Natural killer cell (primary cell): ENCODE results near the gene PCDH9. TPM values are rescaled to one million over a fixed set of nuclear protein-coding genes. Genes with fewer than 3 reads are reported as not detected.

Experiments used
- ATAC-seq, 3 donors: fragments of 150-1000 bp in 2 of 3; fragments of 200-7000 bp in 1 of 3; cut with Tn5 transposase; 1 replicate in 1 of 3; 2 replicates in 2 of 3; pipeline ENCODE4 v1.10.0; 2021; ENCODE audit warnings: mild to moderate bottlenecking in 2 of 3, moderate library complexity in 2 of 3
- DNase-seq, 2 donors: peaks; one replicate each; pipeline versions ENCODE4 v3.0.0 to v3.0.0-alpha.2; 2013 to 2021; ENCODE audit warnings: mixed read lengths in 1 of 2
- H3K27ac ChIP-seq: one replicate; pipeline ENCODE4 v1.5.1; 2013; ENCODE audit warnings: mild to moderate bottlenecking, low read length
- H3K27me3 ChIP-seq: one replicate; pipeline ENCODE4 v1.6.1; 2013; ENCODE audit warnings: low read length; ENCODE audit not compliant: control insufficient read depth, insufficient read depth
- H3K36me3 ChIP-seq: one replicate; pipeline ENCODE4 v1.6.1; 2013; ENCODE audit warnings: low read length; ENCODE audit not compliant: control insufficient read depth, insufficient read depth
- H3K4me1 ChIP-seq: one replicate; pipeline ENCODE4 v1.6.1; 2013; ENCODE audit warnings: low read length; ENCODE audit not compliant: control insufficient read depth, insufficient read depth
- H3K4me3 ChIP-seq: one replicate; pipeline ENCODE4 v1.5.1; 2013; ENCODE audit warnings: low read length
- H3K9me3 ChIP-seq: one replicate; pipeline ENCODE4 v1.6.1; 2013; ENCODE audit warnings: low read length; ENCODE audit not compliant: control insufficient read depth, insufficient read depth
- H3K27ac Mint-ChIP-seq, 2 donors: one replicate each; pipeline ENCODE4 v1.8.0; 2022; ENCODE audit warnings: mild to moderate bottlenecking in 2 of 2, mixed read lengths in 2 of 2, moderate library complexity in 1 of 2
- H3K27me3 Mint-ChIP-seq, 2 donors: one replicate each; pipeline ENCODE4 v1.8.0; 2022; ENCODE audit warnings: low read depth in 2 of 2, mixed read lengths in 2 of 2
- H3K36me3 Mint-ChIP-seq: one replicate; pipeline ENCODE4 v1.8.0; 2022; ENCODE audit warnings: mixed read lengths
- H3K4me1 Mint-ChIP-seq, 2 donors: one replicate each; pipeline ENCODE4 v1.8.0; 2022; ENCODE audit warnings: mixed read lengths in 2 of 2
- H3K4me3 Mint-ChIP-seq: one replicate; pipeline ENCODE4 v1.8.0; 2022; ENCODE audit warnings: mild to moderate bottlenecking, moderate library complexity, mixed read lengths
- H3K9me3 Mint-ChIP-seq, 2 donors: one replicate each; pipeline ENCODE4 v1.8.0; 2022; ENCODE audit warnings: mixed read lengths in 2 of 2
- WGBS: methylation state at CpG from one replicate; pipeline ENCODE4 v1.1.7; 2013; ENCODE audit warnings: missing lambda C conversion rate; ENCODE audit not compliant: insufficient coverage; 5-methylcytosine and 5-hydroxymethylcytosine counted together
- intact Hi-C: fragments of 100-400 bp; cut with micrococcal nuclease; formaldehyde crosslinking; loops from one replicate; pipeline ENCODE4 v1.14.2; 2022
- total RNA-seq, 4 donors: library from RNA; stranded (reverse); fragments of 120-200 nt in 1 of 4; gene quantifications; one replicate each; pipeline versions ENCODE4 v1.2.3 to v1.2.4, GENCODE V29; 2013 to 2022
- TF ChIP-seq, protein P1 (sequence below): fragments of 200-600 bp; IDR thresholded peaks from one replicate; pipeline ENCODE4 v1.8.0; 2022; ENCODE audit warnings: antibody characterized with exemption

Gene PCDH9
- total RNA-seq, 3 donors from 2014 or later (not counting 1 experiment from before 2014, with no cell fraction given), result 0.43 to 1.5 (median 0.68) TPM

DNA sequence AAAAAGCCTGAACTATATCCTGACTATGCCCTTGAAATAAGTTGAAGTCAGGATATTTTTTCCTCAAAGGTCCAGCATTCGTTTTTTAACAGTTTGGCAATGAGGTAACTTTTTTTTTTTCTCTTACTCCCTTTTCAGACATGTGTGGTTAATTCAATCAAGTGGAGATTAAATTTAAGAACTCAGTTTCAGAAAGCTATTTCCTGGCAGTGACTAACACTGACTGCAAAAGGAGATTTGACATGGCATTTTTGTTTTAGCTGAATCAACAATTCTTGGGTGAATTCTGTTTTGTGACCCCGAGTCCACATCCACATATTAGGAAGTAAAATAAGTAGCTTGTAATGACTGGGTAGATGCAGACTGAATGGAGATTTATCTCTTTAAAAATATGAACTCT lies 716.4 kb downstream of the PCDH9 start:
- DNase-seq (no peak), ATAC-seq (no peak)
- Mint-ChIP-seq H3K9me3 (peaks cover 0 to 4% of the 10 kb centered on the region in 2 donors), H3K27ac (no peak overlapping the region), H3K4me1 (no peaks in the 10 kb centered on the region), H3K4me3 (no peak overlapping the region), H3K36me3 (no peaks in the 10 kb centered on the region), H3K27me3 (no peaks in the 10 kb centered on the region)
- H3K27ac ChIP-seq, result no peak overlapping the region
- no peaks in the 10 kb centered on the region for H3K4me1 ChIP-seq
- H3K9me3 ChIP-seq, result no peaks in the 10 kb centered on the region
- H3K27me3 ChIP-seq, result no peaks in the 10 kb centered on the region
- intact Hi-C loops, result no loop called here
- WGBS, result no CpG with 5 or more reads among the region's 2 CpGs
- TF ChIP-seq, protein P1, sequence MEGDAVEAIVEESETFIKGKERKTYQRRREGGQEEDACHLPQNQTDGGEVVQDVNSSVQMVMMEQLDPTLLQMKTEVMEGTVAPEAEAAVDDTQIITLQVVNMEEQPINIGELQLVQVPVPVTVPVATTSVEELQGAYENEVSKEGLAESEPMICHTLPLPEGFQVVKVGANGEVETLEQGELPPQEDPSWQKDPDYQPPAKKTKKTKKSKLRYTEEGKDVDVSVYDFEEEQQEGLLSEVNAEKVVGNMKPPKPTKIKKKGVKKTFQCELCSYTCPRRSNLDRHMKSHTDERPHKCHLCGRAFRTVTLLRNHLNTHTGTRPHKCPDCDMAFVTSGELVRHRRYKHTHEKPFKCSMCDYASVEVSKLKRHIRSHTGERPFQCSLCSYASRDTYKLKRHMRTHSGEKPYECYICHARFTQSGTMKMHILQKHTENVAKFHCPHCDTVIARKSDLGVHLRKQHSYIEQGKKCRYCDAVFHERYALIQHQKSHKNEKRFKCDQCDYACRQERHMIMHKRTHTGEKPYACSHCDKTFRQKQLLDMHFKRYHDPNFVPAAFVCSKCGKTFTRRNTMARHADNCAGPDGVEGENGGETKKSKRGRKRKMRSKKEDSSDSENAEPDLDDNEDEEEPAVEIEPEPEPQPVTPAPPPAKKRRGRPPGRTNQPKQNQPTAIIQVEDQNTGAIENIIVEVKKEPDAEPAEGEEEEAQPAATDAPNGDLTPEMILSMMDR, result no peak
- H3K36me3 ChIP-seq, result no peaks in the 10 kb centered on the region
- no peak overlapping the region for H3K4me3 ChIP-seq

DNA sequence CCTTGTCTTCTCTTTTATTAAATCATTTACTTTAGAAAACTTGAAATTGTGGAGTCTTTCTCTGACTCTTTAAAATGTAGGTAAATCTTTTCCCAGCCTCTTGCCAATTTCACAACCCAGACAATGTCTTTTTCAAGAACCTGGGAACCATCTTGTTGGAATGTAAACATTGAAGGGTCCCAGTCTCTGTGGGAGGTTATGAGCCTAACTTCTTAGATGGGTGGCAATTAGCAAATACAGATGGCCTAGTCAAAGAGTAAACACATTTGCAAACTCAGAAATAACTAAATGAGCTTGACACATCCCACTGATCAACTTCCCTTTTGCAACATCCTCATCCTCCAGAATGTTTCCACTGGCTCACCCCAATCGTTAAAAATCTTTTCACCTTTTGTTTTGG lies 721.0 kb downstream of the PCDH9 start:
- no peaks in the 10 kb centered on the region for H3K4me1 ChIP-seq
- no peaks in the 10 kb centered on the region for H3K27me3 ChIP-seq
- H3K4me3 Mint-ChIP-seq, result no peak overlapping the region
- no peak overlapping the region for H3K27ac ChIP-seq
- peaks cover 0 to 2% of the 10 kb centered on the region in 2 donors for H3K9me3 Mint-ChIP-seq
- ATAC-seq (no peak), DNase-seq (no peak)
- no peak overlapping the region for H3K27ac Mint-ChIP-seq
- TF ChIP-seq, protein P1, result no peak
- no peak overlapping the region for H3K4me3 ChIP-seq
- intact Hi-C loops, result no loop called here
- H3K27me3 Mint-ChIP-seq, result no peaks in the 10 kb centered on the region
- no peaks in the 10 kb centered on the region for H3K36me3 ChIP-seq
- H3K36me3 Mint-ChIP-seq, result no peaks in the 10 kb centered on the region
- H3K4me1 Mint-ChIP-seq, result peaks cover 6 to 12% of the 10 kb centered on the region in 2 donors
- 43% methylated on average over 1 of the region's 1 CpG for WGBS
- no peaks in the 10 kb centered on the region for H3K9me3 ChIP-seq

DNA sequence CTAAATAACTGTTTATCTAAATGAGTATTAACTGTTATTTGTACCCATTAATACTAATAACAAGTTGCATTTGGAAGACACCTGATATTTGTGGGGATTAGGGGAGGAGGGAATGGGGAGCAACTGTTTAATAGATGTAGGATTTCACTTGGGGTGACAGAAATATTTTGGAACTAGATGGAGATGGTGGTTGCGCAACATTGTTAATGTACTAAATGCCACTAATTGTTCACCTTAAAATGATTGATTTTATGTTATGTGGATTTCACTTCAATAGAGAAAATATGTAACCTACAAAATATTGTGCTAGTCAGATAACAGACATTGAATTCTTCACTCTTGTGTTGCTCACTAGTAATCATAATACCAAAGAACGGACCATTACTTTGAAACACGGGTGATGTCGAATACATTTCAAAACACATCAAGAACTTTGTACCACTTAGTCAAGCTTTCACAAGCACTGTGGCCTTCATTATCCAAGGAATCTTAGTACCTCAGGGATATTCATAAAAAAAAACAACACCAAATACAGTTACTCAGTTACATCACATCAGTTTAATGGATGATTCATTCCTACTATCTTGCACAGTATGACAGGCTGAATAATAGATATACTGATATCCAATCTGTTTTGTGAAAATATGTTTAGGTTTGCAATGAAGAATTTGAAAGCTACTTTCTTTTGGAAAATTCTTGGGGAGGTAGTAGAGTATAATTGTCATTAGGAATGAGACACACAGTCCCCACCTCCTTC lies 721.8 kb downstream of the PCDH9 start:
- H3K27me3 ChIP-seq, result no peaks in the 10 kb centered on the region
- H3K4me3 Mint-ChIP-seq, result no peak overlapping the region
- intact Hi-C loops, result no loop called here
- H3K4me3 ChIP-seq, result no peak overlapping the region
- H3K27me3 Mint-ChIP-seq, result no peaks in the 10 kb centered on the region
- TF ChIP-seq, protein P1, result no peak
- peaks cover 0 to 2% of the 10 kb centered on the region in 2 donors for H3K9me3 Mint-ChIP-seq
- no peaks in the 10 kb centered on the region for H3K36me3 ChIP-seq
- no peaks in the 10 kb centered on the region for H3K4me1 ChIP-seq
- H3K4me1 Mint-ChIP-seq, result peaks cover 6 to 12% of the 10 kb centered on the region in 2 donors
- H3K36me3 Mint-ChIP-seq, result no peaks in the 10 kb centered on the region
- no peak overlapping the region for H3K27ac Mint-ChIP-seq
- DNase-seq (no peak), ATAC-seq (no peak)
- 96% methylated on average over 3 of the region's 4 CpGs for WGBS
- no peaks in the 10 kb centered on the region for H3K9me3 ChIP-seq
- H3K27ac ChIP-seq, result no peak overlapping the region

DNA sequence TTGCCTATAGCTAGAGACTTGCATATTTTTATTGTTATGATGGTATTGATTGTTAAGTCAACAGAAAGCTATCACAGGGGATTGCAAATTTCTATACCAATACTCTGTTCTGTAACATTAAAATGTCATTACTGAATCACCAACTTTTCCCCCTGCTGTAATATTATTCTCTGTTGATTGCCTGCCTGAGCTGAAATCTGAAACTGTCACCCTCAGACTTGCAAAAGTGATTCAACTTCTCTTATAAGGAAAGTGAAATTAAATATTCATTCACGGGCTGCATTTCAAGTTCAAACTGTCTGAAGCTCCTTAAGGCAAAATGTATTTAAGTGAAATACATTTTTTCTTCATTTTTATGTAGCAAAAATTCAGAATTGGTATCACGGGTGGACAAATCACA lies 723.2 kb downstream of the PCDH9 start:
- no CpG with 5 or more reads among the region's 2 CpGs for WGBS
- Histone ChIP-seq H3K36me3 (no peaks in the 10 kb centered on the region), H3K4me1 (no peaks in the 10 kb centered on the region), H3K4me3 (no peak overlapping the region), H3K27me3 (no peaks in the 10 kb centered on the region), H3K9me3 (no peaks in the 10 kb centered on the region), H3K27ac (no peak overlapping the region)
- H3K4me3 Mint-ChIP-seq, result no peak overlapping the region
- no peak overlapping the region for H3K27ac Mint-ChIP-seq
- H3K4me1 Mint-ChIP-seq, result peaks cover 6 to 12% of the 10 kb centered on the region in 2 donors
- DNase-seq (no peak), ATAC-seq (peak in 2 of 3 donors; percentile 45 to 49)
- no peaks in the 10 kb centered on the region for H3K9me3 Mint-ChIP-seq
- H3K36me3 Mint-ChIP-seq, result no peaks in the 10 kb centered on the region
- intact Hi-C loops, result no loop called here
- H3K27me3 Mint-ChIP-seq, result no peaks in the 10 kb centered on the region
- TF ChIP-seq, protein P1, result no peak
